GM12891 (cell line): ENCODE results near the gene CITED4.

Source experiments
- PAX5 ChIP-seq: IDR thresholded peaks from 2 replicates; pipeline ENCODE4 v1.6.1; 2011; ENCODE audit warnings: low read length, moderate library complexity, mild to moderate bottlenecking; ENCODE audit not compliant: insufficient read depth, severe bottlenecking
- POLR2A ChIP-seq: IDR thresholded peaks from 2 replicates; pipeline ENCODE4 v1.6.1; 2011; ENCODE audit warnings: low read depth, low read length, control low read depth
- POLR2AphosphoS5 ChIP-seq: IDR thresholded peaks from 2 replicates; pipeline ENCODE4 v1.6.1; 2011; ENCODE audit warnings: low read depth, low read length, control low read depth
- POU2F2 ChIP-seq: IDR thresholded peaks from 2 replicates; pipeline ENCODE4 v1.6.1; 2011; ENCODE audit warnings: low read depth, mild to moderate bottlenecking, control low read depth, low read length, moderate library complexity
- SPI1 ChIP-seq: IDR thresholded peaks from 2 replicates; pipeline ENCODE4 v1.6.1; 2011; ENCODE audit warnings: low read depth, low read length, control low read depth
- TAF1 ChIP-seq: IDR thresholded peaks from 2 replicates; pipeline ENCODE4 v1.6.1; 2011; ENCODE audit warnings: low read depth, low read length, control low read depth

DNA sequence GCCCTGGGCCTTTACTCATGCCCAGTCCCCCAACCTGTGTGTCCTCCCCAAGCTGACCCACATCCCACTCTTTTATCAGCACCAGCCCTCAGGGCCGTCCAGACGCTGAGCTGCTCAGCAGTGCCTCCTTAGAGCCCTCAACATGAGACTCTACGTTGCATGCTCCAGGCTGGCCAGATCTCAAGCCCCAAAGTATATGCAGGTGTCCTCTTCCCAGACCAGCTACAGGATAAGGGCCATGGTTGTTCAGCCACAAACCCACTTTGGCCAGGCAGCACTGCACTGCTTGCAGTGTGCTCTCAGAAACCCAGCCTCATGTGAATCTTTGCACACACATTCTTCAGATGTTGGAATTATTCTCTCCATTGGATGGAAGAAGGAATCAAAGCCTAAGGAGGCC is 6.0 kb downstream of the CITED4 start:
- TF ChIP-seq POLR2A (no peak), POLR2AphosphoS5 (no peak), TAF1 (no peak), SPI1 (no peak), PAX5 (no peak), POU2F2 (no peak)
